HepG2 (cell line): ENCODE results near the gene ZNF683. TPM values are rescaled to one million over a fixed set of nuclear protein-coding genes. Genes with fewer than 3 reads are reported as not detected.
A peak's percentile ranks its signal among the peaks of the same experiment; 100 is the strongest.

Source experiments
- NFYB ChIP-seq: sonication (generic); formaldehyde crosslinking; IDR thresholded peaks from 2 replicates; pipeline ENCODE4 v1.4.0; 2020; ENCODE audit warnings: missing genetic modification reagents
- PAF1 ChIP-seq: IDR thresholded peaks from 2 replicates; pipeline ENCODE4 v1.6.1; 2016; ENCODE audit warnings: missing genetic modification reagents, missing compliant biosample characterization
- SMAD1 ChIP-seq: sonication (generic); formaldehyde crosslinking; IDR thresholded peaks from 2 replicates; pipeline ENCODE4 v1.4.0; 2020; ENCODE audit warnings: missing genetic modification reagents, low read depth, mild to moderate bottlenecking, borderline replicate concordance
- SMAD3 ChIP-seq: sonication (generic); formaldehyde crosslinking; IDR thresholded peaks from 2 replicates; pipeline ENCODE4 v1.4.0; 2020; ENCODE audit warnings: missing genetic modification reagents
- SOX13 ChIP-seq, 3 experiments: fragments of 450-650 bp in 1 of 3; sonication (generic) in 1 of 3; formaldehyde crosslinking in 1 of 3; IDR thresholded peaks in 2 of 3; conservative IDR thresholded peaks in 1 of 3; 2 replicates each; pipeline versions ENCODE4 v1.5.0 to v1.6.1; 2016 to 2020; ENCODE audit warnings: antibody characterized with exemption in 1 of 3, mild to moderate bottlenecking in 1 of 3, missing compliant biosample characterization in 1 of 3, missing genetic modification reagents in 1 of 3, moderate library complexity in 1 of 3
- YEATS2 ChIP-seq: sonication (generic); formaldehyde crosslinking; IDR thresholded peaks from 2 replicates; pipeline ENCODE4 v1.4.0; 2020; ENCODE audit warnings: missing genetic modification reagents, borderline replicate concordance
- ZFP90 ChIP-seq: sonication (generic); formaldehyde crosslinking; IDR thresholded peaks from 2 replicates; pipeline ENCODE4 v1.8.0; 2022; ENCODE audit warnings: missing genetic modification reagents, mild to moderate bottlenecking, inconsistent platforms, borderline replicate concordance
- ZNF121 ChIP-seq: sonication (generic); formaldehyde crosslinking; IDR thresholded peaks from 2 replicates; pipeline ENCODE4 v1.5.0; 2020; ENCODE audit warnings: mild to moderate bottlenecking, missing genetic modification reagents
- ZNF264 ChIP-seq: sonication (generic); formaldehyde crosslinking; IDR thresholded peaks from 2 replicates; pipeline ENCODE4 v1.4.0; 2020; ENCODE audit warnings: missing genetic modification reagents
- ZNF451 ChIP-seq: sonication (generic); formaldehyde crosslinking; IDR thresholded peaks from 2 replicates; pipeline ENCODE4 v1.5.0; 2020; ENCODE audit warnings: mild to moderate bottlenecking, missing genetic modification reagents
- ZNF670 ChIP-seq: sonication (generic); formaldehyde crosslinking; IDR thresholded peaks from 2 replicates; pipeline ENCODE4 v1.8.0; 2022; ENCODE audit warnings: mild to moderate bottlenecking, missing genetic modification reagents, borderline replicate concordance
- ZNF720 ChIP-seq: sonication (generic); formaldehyde crosslinking; IDR thresholded peaks from 2 replicates; pipeline ENCODE4 v1.4.0; 2020; ENCODE audit warnings: missing genetic modification reagents
- polyA plus RNA-seq, 8 experiments: library from polyadenylated mRNA; depleted of rRNA in 3 of 8; stranded (reverse) in 7 of 8; unstranded in 1 of 8; fragments of >200 nt; fragmentation: Illumina TruSeq in 4 of 8; extraction: Trizol in 4 of 8; gene quantifications; 2 replicates each; pipeline versions ENCODE4 v1.2.1 to v1.2.3, GENCODE V29; 2011 to 2016; ENCODE audit warnings: low read depth in 4 of 8, missing spikeins in 1 of 8, mixed read lengths in 1 of 8; ENCODE audit not compliant: insufficient read depth in 1 of 8
- total RNA-seq, 5 experiments: library from RNA; depleted of rRNA; stranded (reverse); fragments of >200 nt; fragmentation: Illumina TruSeq; extraction: Trizol; gene quantifications; 2 replicates each; pipeline ENCODE4 v1.2.3, GENCODE V29; 2016; ENCODE audit warnings: low read depth in 1 of 5
- TF ChIP-seq, protein P1 (sequence below): IDR thresholded peaks from 2 replicates; pipeline ENCODE4 v1.6.1; 2018; ENCODE audit warnings: missing genetic modification reagents, mild to moderate bottlenecking, missing compliant biosample characterization
- TF ChIP-seq, protein P2 (sequence below): sonication (generic); formaldehyde crosslinking; IDR thresholded peaks from 2 replicates; pipeline ENCODE4 v1.8.0; 2022; ENCODE audit warnings: mild to moderate bottlenecking, missing genetic modification reagents
- TF ChIP-seq, protein P3 (sequence below): sonication (generic); formaldehyde crosslinking; IDR thresholded peaks from 2 replicates; pipeline ENCODE4 v1.8.0; 2022; ENCODE audit warnings: missing genetic modification reagents, mild to moderate bottlenecking, borderline replicate concordance
- TF ChIP-seq, protein P4 (sequence below): IDR thresholded peaks from 2 replicates; pipeline ENCODE4 v1.6.1; 2012; ENCODE audit warnings: low read length, improper control_type of control experiment
- TF ChIP-seq, protein P5 (sequence below): sonication (generic); formaldehyde crosslinking; IDR thresholded peaks from 2 replicates; pipeline ENCODE4 v1.8.0; 2022; ENCODE audit warnings: missing genetic modification reagents, low read depth, mild to moderate bottlenecking, borderline replicate concordance
- TF ChIP-seq, protein P6 (sequence below): sonication (generic); formaldehyde crosslinking; IDR thresholded peaks from 2 replicates; pipeline ENCODE4 v1.4.0; 2020; ENCODE audit warnings: missing genetic modification reagents

The ZNF683 gene
- total and polyA plus RNA-seq, 2 of the 13 experiments (the other 11 are each of a cell fraction or from before 2014, with no cell fraction given): not detected

DNA sequence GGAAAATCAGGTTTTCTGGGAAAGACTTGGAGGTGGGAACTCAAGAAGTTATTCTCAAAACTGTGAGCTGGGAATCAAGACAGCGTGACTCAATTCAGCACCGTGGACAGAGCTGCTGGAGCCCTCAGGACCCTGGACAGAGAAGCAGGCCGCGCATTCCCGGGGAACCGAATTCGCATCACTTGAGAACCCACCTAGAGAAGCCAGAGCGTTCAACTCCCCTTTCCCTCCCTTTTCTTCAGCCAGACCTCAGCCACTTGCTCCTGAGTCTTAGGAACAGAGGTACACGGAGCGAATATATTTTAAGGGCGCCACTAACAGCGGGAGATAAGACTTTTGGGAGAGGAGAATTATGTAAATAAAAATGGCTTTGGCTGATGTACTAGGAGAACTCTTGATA lies 36.1 kb upstream of the ZNF683 start (continued):
- TF ChIP-seq, protein P1, sequence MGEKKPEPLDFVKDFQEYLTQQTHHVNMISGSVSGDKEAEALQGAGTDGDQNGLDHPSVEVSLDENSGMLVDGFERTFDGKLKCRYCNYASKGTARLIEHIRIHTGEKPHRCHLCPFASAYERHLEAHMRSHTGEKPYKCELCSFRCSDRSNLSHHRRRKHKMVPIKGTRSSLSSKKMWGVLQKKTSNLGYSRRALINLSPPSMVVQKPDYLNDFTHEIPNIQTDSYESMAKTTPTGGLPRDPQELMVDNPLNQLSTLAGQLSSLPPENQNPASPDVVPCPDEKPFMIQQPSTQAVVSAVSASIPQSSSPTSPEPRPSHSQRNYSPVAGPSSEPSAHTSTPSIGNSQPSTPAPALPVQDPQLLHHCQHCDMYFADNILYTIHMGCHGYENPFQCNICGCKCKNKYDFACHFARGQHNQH: peak; percentile 100
- TF ChIP-seq, protein P2, sequence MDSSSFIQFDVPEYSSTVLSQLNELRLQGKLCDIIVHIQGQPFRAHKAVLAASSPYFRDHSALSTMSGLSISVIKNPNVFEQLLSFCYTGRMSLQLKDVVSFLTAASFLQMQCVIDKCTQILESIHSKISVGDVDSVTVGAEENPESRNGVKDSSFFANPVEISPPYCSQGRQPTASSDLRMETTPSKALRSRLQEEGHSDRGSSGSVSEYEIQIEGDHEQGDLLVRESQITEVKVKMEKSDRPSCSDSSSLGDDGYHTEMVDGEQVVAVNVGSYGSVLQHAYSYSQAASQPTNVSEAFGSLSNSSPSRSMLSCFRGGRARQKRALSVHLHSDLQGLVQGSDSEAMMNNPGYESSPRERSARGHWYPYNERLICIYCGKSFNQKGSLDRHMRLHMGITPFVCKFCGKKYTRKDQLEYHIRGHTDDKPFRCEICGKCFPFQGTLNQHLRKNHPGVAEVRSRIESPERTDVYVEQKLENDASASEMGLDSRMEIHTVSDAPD (CRISPR knock-in tag): peak; percentile 97
- peak; percentile 80 for TF ChIP-seq NFYB (CRISPR knock-in tag)
- peak; percentile 99 for TF ChIP-seq ZNF720 (CRISPR knock-in tag)
- TF ChIP-seq ZNF121 (CRISPR knock-in tag): peak; percentile 85
- TF ChIP-seq, protein P3, sequence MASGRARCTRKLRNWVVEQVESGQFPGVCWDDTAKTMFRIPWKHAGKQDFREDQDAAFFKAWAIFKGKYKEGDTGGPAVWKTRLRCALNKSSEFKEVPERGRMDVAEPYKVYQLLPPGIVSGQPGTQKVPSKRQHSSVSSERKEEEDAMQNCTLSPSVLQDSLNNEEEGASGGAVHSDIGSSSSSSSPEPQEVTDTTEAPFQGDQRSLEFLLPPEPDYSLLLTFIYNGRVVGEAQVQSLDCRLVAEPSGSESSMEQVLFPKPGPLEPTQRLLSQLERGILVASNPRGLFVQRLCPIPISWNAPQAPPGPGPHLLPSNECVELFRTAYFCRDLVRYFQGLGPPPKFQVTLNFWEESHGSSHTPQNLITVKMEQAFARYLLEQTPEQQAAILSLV: peak; percentile 100
- TF ChIP-seq ZNF670 (CRISPR knock-in tag): peak; percentile 100
- TF ChIP-seq, protein P4, sequence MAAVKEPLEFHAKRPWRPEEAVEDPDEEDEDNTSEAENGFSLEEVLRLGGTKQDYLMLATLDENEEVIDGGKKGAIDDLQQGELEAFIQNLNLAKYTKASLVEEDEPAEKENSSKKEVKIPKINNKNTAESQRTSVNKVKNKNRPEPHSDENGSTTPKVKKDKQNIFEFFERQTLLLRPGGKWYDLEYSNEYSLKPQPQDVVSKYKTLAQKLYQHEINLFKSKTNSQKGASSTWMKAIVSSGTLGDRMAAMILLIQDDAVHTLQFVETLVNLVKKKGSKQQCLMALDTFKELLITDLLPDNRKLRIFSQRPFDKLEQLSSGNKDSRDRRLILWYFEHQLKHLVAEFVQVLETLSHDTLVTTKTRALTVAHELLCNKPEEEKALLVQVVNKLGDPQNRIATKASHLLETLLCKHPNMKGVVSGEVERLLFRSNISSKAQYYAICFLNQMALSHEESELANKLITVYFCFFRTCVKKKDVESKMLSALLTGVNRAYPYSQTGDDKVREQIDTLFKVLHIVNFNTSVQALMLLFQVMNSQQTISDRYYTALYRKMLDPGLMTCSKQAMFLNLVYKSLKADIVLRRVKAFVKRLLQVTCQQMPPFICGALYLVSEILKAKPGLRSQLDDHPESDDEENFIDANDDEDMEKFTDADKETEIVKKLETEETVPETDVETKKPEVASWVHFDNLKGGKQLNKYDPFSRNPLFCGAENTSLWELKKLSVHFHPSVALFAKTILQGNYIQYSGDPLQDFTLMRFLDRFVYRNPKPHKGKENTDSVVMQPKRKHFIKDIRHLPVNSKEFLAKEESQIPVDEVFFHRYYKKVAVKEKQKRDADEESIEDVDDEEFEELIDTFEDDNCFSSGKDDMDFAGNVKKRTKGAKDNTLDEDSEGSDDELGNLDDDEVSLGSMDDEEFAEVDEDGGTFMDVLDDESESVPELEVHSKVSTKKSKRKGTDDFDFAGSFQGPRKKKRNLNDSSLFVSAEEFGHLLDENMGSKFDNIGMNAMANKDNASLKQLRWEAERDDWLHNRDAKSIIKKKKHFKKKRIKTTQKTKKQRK: no peak
- peak; percentile 98; the same call in 1 of the 2 replicates for TF ChIP-seq PAF1
- TF ChIP-seq SMAD3 (CRISPR knock-in tag): peak; percentile 100
- TF ChIP-seq ZFP90: peak; percentile 100
- TF ChIP-seq ZNF264: peak; percentile 100
- TF ChIP-seq, protein P5, sequence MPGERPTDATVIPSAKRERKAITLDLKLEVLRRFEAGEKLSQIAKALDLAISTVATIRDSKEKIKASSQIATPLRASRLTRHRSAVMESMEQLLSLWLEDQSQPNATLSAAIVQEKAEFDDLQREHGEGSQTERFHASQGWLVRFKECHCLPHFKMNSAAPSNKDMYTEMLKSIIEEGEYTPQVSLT (CRISPR knock-in tag): peak; percentile 99
- TF ChIP-seq, protein P6, sequence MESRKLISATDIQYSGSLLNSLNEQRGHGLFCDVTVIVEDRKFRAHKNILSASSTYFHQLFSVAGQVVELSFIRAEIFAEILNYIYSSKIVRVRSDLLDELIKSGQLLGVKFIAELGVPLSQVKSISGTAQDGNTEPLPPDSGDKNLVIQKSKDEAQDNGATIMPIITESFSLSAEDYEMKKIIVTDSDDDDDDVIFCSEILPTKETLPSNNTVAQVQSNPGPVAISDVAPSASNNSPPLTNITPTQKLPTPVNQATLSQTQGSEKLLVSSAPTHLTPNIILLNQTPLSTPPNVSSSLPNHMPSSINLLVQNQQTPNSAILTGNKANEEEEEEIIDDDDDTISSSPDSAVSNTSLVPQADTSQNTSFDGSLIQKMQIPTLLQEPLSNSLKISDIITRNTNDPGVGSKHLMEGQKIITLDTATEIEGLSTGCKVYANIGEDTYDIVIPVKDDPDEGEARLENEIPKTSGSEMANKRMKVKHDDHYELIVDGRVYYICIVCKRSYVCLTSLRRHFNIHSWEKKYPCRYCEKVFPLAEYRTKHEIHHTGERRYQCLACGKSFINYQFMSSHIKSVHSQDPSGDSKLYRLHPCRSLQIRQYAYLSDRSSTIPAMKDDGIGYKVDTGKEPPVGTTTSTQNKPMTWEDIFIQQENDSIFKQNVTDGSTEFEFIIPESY (CRISPR knock-in tag): peak; percentile 92
- no peak for TF ChIP-seq SOX13 (IDR thresholded peaks at IDR 0.05)
- TF ChIP-seq SOX13 (CRISPR knock-in tag; conservative IDR thresholded peaks at IDR 0.05 in 1 of 2, IDR thresholded peaks at IDR 0.05 in 1 of 2): peak in 1 of 2 experiments; percentile 95; a peak in 2 of 4 replicates
- TF ChIP-seq SMAD1 (CRISPR knock-in tag): peak; percentile 99
- peak; percentile 99 for TF ChIP-seq YEATS2 (CRISPR knock-in tag)
- peak; percentile 100 for TF ChIP-seq ZNF451 (CRISPR knock-in tag)
